PC-3 (cell line): Measurements from ENCODE around the gene NAV1.

ENCODE experiments used
- EZH2 ChIP-seq: fragments of 300-600 bp; sonication (generic); IDR thresholded peaks from one replicate; pipeline ENCODE4 v1.6.1; 2017; ENCODE audit warnings: antibody characterized with exemption, mild to moderate bottlenecking, low read length; ENCODE audit not compliant: unreplicated experiment
- TF ChIP-seq, protein P1 (sequence below): fragments of 300-600 bp; sonication (generic); conservative IDR thresholded peaks from 2 replicates; pipeline ENCODE4 v1.5.1; 2017; ENCODE audit warnings: antibody characterized with exemption, low read depth, mild to moderate bottlenecking, low read length

DNA sequence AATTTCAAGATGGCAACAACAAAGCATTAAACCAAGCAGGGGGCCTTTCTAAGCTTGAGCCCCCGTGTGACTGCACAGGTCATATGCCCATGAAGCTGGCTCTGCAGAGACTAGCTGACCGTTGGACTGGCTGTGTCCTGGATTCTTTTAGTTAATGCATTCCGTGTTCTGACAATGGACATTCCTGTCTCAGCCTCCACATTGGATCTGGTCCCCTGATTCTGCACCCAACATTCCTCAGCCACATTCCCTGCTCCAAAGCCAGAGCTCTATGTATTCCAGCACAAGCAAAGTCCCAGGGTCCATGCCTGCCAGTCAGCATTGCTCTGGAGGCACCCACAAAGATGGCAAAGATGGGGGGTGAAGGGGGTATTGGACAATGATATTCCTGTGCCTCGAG, 5.1 kb upstream of the NAV1 start:
- TF ChIP-seq, protein P1, sequence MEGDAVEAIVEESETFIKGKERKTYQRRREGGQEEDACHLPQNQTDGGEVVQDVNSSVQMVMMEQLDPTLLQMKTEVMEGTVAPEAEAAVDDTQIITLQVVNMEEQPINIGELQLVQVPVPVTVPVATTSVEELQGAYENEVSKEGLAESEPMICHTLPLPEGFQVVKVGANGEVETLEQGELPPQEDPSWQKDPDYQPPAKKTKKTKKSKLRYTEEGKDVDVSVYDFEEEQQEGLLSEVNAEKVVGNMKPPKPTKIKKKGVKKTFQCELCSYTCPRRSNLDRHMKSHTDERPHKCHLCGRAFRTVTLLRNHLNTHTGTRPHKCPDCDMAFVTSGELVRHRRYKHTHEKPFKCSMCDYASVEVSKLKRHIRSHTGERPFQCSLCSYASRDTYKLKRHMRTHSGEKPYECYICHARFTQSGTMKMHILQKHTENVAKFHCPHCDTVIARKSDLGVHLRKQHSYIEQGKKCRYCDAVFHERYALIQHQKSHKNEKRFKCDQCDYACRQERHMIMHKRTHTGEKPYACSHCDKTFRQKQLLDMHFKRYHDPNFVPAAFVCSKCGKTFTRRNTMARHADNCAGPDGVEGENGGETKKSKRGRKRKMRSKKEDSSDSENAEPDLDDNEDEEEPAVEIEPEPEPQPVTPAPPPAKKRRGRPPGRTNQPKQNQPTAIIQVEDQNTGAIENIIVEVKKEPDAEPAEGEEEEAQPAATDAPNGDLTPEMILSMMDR = no peak
- TF ChIP-seq EZH2 = no peak
